Skeletal muscle tissue (tissue), 4 donors: ENCODE data around the gene LPCAT1. TPM values are rescaled to one million over a fixed set of nuclear protein-coding genes. Genes with fewer than 3 reads are reported as not detected.

Experiments
- H3K27ac ChIP-seq: one replicate; pipeline ENCODE4 v1.7.0; 2013; ENCODE audit warnings: mild to moderate bottlenecking, low read depth, low read length, inconsistent platforms
- H3K27me3 ChIP-seq, 3 donors: one replicate each; pipeline ENCODE4 v1.7.0; 2013; ENCODE audit warnings: low read length in 3 of 3; ENCODE audit not compliant: control insufficient read depth in 3 of 3, insufficient read depth in 3 of 3
- H3K36me3 ChIP-seq, 3 donors: one replicate each; pipeline ENCODE4 v1.7.0; 2013; ENCODE audit warnings: low read length in 3 of 3; ENCODE audit not compliant: control insufficient read depth in 3 of 3, insufficient read depth in 3 of 3
- H3K4me1 ChIP-seq, 3 donors: one replicate each; pipeline ENCODE4 v1.7.0; 2013; ENCODE audit warnings: low read length in 3 of 3, mild to moderate bottlenecking in 3 of 3; ENCODE audit not compliant: control insufficient read depth in 3 of 3, insufficient read depth in 3 of 3
- H3K4me3 ChIP-seq, 3 donors: one replicate each; pipeline ENCODE4 v1.7.0; 2013; ENCODE audit warnings: low read length in 3 of 3
- H3K9ac ChIP-seq, 3 donors: one replicate each; pipeline ENCODE4 v1.7.0; 2013; ENCODE audit warnings: low read length in 3 of 3, mild to moderate bottlenecking in 3 of 3, moderate library complexity in 2 of 3, low read depth in 1 of 3
- H3K9me3 ChIP-seq, 3 donors: one replicate each; pipeline ENCODE4 v1.7.0; 2013; ENCODE audit warnings: low read length in 3 of 3; ENCODE audit not compliant: control insufficient read depth in 3 of 3
- total RNA-seq: library from RNA; depleted of rRNA; stranded (reverse); fragments of >200 nt; gene quantifications from one replicate; pipeline ENCODE4 v1.2.3, GENCODE V29; 2014
- donor health status: Osteomylitis.

LPCAT1 gene
- total RNA-seq, 1 donor from 2014 or later, result 35.5 TPM

GRCh38 chr5:1498623-1499416 lies 24.9 kb downstream of the LPCAT1 start:
- Histone ChIP-seq H3K9ac (no peak overlapping the region), H3K36me3 (peaks cover 0 to under 1% (median 0%) of the 10 kb centered on the region in 3 donors), H3K9me3 (no peaks in the 10 kb centered on the region), H3K27me3 (no peaks in the 10 kb centered on the region), H3K4me1 (peaks cover 5 to 26% (median 10%) of the 10 kb centered on the region in 3 donors), H3K27ac (no peak overlapping the region), H3K4me3 (no peak overlapping the region)

GRCh38 chr5:1497795-1498622 lies 25.8 kb downstream of the LPCAT1 start:
- Histone ChIP-seq H3K4me3 (no peak overlapping the region), H3K4me1 (peaks cover 5 to 26% (median 10%) of the 10 kb centered on the region in 3 donors), H3K36me3 (peaks cover 0 to 5% (median 0%) of the 10 kb centered on the region in 3 donors)

DNA sequence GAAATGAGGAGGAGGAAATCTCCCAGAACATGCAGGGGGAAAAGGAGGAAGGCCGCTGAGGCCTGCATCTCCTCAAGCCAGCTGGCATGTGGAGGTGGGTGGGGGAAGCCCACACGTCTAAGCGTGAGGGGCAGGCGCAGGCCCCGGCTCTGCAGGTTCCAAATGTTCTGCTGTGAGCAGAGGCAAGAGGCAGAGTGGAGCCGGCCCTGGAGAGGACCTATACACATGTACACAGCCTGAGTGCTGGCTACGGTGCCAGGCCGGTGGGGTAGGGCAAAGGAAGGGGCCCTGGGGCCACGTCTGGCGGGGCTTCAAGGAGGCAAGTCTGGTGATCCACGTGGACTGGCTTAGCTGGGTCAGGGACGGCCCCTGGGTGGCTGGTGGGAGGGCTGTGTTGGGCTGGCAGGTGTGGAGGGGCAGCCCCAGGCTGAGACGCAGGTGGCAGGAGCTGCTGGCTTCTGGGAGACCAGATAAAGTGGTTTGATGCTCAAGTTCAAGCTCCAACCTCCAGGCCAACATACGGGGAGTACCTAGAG lies 26.4 kb downstream of the LPCAT1 start:
- H3K4me3 ChIP-seq, result no peak overlapping the region
- no peaks in the 10 kb centered on the region for H3K27me3 ChIP-seq
- peaks cover 5 to 26% (median 10%) of the 10 kb centered on the region in 3 donors for H3K4me1 ChIP-seq
- no peak overlapping the region for H3K27ac ChIP-seq
- H3K36me3 ChIP-seq, result peaks cover 0 to 5% (median 0%) of the 10 kb centered on the region in 3 donors
- no peaks in the 10 kb centered on the region for H3K9me3 ChIP-seq
- no peak overlapping the region for H3K9ac ChIP-seq

More at GRCh38 chr5:1497795-1498622, 25.8 kb downstream of the LPCAT1 start:
- H3K9me3 ChIP-seq, result no peaks in the 10 kb centered on the region
- no peaks in the 10 kb centered on the region for H3K27me3 ChIP-seq
- H3K9ac ChIP-seq, result no peak overlapping the region
- H3K27ac ChIP-seq, result no peak overlapping the region

DNA sequence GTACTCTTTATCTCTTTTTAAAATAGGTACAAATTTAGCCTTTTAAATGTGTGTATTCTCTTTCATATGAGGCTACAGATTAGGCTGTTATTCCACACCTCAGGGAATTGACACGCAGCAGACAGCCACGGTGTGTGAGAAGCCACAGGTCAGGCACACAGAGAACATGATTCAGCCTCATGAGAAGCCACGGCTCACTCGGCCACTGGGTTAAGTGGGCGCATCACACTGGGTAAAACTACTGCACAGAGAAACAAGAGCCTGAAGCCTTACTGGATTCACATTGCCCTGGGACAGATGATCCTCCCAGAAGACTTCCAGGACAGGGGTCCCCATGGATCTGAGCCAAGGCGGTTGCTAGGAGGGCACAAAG lies 28.2 kb downstream of the LPCAT1 start:
- Histone ChIP-seq H3K4me3 (no peak overlapping the region), H3K27me3 (no peaks in the 10 kb centered on the region), H3K9ac (no peak overlapping the region), H3K36me3 (peaks cover 0 to 7% (median 1%) of the 10 kb centered on the region in 3 donors), H3K9me3 (no peaks in the 10 kb centered on the region), H3K4me1 (peaks cover 2 to 10% (median 6%) of the 10 kb centered on the region in 3 donors), H3K27ac (no peak overlapping the region)

DNA sequence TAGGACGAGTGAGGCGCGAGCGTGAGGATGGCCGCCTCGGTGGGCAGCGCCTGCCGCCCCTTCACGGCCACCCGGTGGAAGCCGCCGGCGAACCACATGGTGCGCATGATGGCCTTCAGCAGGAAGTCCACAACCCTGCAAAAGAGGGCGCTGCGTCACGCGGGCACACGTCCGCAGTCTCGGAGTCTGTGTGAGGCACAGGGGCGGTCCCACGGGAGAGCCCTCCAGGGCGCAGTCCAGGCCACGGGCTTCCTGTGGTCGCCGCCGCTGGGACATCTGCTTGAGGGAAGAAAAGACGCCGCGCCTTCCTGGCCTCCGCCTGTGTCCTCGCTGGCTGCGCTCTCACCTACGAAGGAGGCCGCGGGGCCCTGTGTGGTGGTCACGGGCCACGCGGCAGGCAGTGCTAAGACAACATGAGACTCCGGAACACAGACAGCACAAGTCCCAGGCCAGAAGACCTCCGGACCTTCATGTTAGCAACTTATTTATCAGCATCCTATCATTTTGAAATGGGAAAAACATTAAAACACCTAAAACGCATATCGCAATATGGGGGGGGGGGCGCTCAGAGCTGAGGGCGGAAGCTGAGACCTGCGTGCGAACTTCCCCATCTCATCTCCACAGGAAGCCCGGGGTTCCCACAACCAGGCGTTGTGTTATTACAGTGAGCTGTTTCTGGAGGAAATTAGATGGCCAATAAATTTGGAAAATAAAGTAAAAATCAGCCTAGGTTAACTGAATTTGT lies 28.8 kb downstream of the LPCAT1 start:
- peaks cover 0 to 8% (median 4%) of the 10 kb centered on the region in 3 donors for H3K4me1 ChIP-seq
- no peak overlapping the region for H3K9ac ChIP-seq
- H3K9me3 ChIP-seq, result no peaks in the 10 kb centered on the region
- no peaks in the 10 kb centered on the region for H3K27me3 ChIP-seq
- no peak overlapping the region for H3K4me3 ChIP-seq
- peaks cover 0 to 7% (median 3%) of the 10 kb centered on the region in 3 donors for H3K36me3 ChIP-seq
- no peak overlapping the region for H3K27ac ChIP-seq

- Histone ChIP-seq H3K36me3 (peaks cover 0 to 7% (median 3%) of the 10 kb centered on the region in 3 donors), H3K4me1 (peaks cover 0 to 5% (median 4%) of the 10 kb centered on the region in 3 donors), H3K27ac (no peak overlapping the region)
These were observed 29.8 kb downstream of the LPCAT1 start for GRCh38 chr5:1493941-1494340.

DNA sequence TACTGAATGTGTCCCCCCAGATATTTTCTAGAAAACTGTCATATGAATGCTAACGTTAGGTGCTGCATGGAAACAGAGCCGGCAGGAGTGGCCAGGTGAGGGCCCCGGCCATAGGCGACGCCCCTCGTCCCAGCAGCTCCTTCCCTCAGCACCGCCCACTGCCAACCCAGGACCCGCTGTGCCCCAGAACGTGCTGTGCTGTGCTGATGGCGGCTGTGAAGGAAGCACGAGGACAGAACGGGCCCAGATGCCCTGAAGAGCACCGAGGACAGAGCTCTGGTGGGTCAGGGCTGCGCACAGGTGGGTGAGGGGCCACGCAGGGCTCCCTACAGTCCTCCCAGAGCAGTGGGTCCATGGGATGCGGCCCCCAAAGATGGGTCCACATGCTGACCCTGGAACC lies 30.3 kb downstream of the LPCAT1 start:
- H3K4me3 ChIP-seq, result no peak overlapping the region
- H3K27ac ChIP-seq, result no peak overlapping the region
- H3K27me3 ChIP-seq, result no peaks in the 10 kb centered on the region
- H3K9me3 ChIP-seq, result no peaks in the 10 kb centered on the region
- peaks cover 0 to 4% (median 3%) of the 10 kb centered on the region in 3 donors for H3K4me1 ChIP-seq
- H3K36me3 ChIP-seq, result peaks cover 0 to 7% (median 3%) of the 10 kb centered on the region in 3 donors
- H3K9ac ChIP-seq, result no peak overlapping the region

More at GRCh38 chr5:1493941-1494340, 29.8 kb downstream of the LPCAT1 start:
- H3K9ac ChIP-seq, result no peak overlapping the region
- no peaks in the 10 kb centered on the region for H3K9me3 ChIP-seq
- no peaks in the 10 kb centered on the region for H3K27me3 ChIP-seq
- no peak overlapping the region for H3K4me3 ChIP-seq

DNA sequence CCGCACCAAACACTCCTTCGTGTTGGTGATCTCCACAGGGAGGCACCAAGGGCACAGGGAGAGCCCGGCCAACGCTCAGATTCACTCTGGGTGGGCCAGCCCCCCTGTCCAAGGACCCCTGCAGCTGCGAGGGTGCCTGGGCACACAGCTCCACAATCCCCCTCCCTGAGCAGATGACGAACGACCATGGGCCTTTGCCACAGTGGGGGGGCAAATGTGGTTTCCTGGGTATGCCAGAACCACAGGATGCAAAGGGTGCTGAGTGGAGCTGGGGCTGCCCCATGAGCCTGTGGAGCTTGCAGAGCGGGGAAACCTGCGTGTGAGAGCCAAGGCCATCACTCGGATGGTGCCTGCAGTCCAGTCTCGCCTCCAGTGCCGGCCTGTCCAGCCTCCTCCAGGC lies 31.0 kb downstream of the LPCAT1 start:
- no peak overlapping the region for H3K27ac ChIP-seq
- H3K9me3 ChIP-seq, result no peaks in the 10 kb centered on the region
- H3K9ac ChIP-seq, result no peak overlapping the region
- H3K36me3 ChIP-seq, result peaks cover 0 to 9% (median 4%) of the 10 kb centered on the region in 3 donors
- H3K4me1 ChIP-seq, result peaks cover 0 to 4% (median 0%) of the 10 kb centered on the region in 3 donors
- H3K4me3 ChIP-seq, result no peak overlapping the region
- no peaks in the 10 kb centered on the region for H3K27me3 ChIP-seq

DNA sequence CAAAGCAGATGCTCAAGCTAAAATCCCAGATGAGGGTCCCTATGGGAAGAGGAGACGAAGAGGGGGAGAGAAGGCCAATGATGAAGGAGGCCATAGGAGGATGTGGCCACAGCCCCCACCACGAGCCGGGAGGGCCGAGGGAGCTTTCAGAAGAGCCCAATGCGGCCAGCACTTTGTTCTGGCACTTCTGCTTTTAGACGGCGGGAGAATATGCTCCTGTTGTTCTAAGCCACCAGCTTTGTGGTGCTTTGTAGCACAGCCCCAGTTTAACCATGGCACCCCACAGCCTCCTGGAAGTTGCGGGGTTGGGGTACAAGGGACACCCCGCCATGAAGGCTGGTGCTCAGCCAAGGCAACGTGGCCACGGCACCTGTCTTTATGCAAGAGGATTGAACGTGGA lies 33.4 kb downstream of the LPCAT1 start:
- H3K36me3 ChIP-seq, result peaks cover 0 to 22% (median 17%) of the 10 kb centered on the region in 3 donors
- no peaks in the 10 kb centered on the region for H3K4me1 ChIP-seq
- H3K27me3 ChIP-seq, result no peaks in the 10 kb centered on the region
- H3K4me3 ChIP-seq, result no peak overlapping the region
- no peak overlapping the region for H3K9ac ChIP-seq
- no peaks in the 10 kb centered on the region for H3K9me3 ChIP-seq
- no peak overlapping the region for H3K27ac ChIP-seq
